Bone marrow (tissue), 2 donors: ENCODE data around the gene NAP1L1.

Source experiments
- DNase-seq, 2 donors: peaks; one replicate each; lab custom pipeline; 2025; lab: John Stamatoyannopoulos, UW

Gene NAP1L1, protein sequence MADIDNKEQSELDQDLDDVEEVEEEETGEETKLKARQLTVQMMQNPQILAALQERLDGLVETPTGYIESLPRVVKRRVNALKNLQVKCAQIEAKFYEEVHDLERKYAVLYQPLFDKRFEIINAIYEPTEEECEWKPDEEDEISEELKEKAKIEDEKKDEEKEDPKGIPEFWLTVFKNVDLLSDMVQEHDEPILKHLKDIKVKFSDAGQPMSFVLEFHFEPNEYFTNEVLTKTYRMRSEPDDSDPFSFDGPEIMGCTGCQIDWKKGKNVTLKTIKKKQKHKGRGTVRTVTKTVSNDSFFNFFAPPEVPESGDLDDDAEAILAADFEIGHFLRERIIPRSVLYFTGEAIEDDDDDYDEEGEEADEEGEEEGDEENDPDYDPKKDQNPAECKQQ

GRCh38 chr12:76083904-76084862, at the start of gene NAP1L1:
Gene NAP1L1 (minus strand): TSS chr12:76084685. CDS start chr12:76074219, 10,466 bp downstream.
- peak; percentile 88 to 90 for DNase-seq

- no peak for DNase-seq
Measured at GRCh38 chr12:76127588-76127987, 43.1 kb upstream of the NAP1L1 start.

DNA sequence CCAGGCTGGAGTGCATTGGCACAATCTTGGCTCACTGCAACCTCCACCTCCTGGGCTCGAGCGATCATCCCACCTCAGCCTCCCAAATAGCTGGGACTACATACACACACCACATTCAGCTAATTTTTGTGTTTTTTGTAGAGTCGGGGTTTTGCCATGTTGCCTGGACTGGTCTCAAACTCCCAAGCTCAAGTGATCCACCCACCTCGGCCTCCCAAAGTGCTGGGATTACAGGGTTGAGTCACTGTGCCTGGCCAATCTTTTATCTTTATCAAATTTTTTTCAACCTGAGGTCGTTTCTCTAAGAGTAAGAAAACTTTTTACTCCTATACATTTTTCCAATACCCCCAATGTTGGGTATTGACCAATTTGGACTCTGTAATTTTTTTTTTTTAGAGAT, 40.0 kb upstream of the NAP1L1 start:
- no peak for DNase-seq

GRCh38 chr12:76123259-76124212, 39.1 kb upstream of the NAP1L1 start:
- DNase-seq, result no peak

- DNase-seq, result no peak
Measured at GRCh38 chr12:76119887-76120286, 35.4 kb upstream of the NAP1L1 start.

DNA sequence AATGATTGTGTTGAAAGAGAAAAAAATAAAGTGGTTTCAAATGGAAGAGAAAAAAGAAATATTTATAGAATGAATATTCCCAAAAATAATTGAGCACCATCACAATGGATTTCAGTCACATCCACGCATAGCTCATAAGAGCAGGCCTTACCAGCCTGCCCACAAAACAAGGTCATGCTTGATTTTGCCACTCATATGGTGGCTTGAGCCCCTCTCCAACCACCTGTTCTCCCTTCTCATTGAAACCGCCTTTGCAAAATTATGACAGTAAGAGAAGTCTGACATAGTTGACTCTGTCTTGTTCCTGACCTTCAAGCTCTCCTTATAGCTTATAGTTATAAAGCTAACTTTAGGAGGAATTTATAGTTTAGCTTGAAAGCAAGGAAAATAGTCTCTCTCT, 33.3 kb upstream of the NAP1L1 start:
- DNase-seq, result no peak

DNA sequence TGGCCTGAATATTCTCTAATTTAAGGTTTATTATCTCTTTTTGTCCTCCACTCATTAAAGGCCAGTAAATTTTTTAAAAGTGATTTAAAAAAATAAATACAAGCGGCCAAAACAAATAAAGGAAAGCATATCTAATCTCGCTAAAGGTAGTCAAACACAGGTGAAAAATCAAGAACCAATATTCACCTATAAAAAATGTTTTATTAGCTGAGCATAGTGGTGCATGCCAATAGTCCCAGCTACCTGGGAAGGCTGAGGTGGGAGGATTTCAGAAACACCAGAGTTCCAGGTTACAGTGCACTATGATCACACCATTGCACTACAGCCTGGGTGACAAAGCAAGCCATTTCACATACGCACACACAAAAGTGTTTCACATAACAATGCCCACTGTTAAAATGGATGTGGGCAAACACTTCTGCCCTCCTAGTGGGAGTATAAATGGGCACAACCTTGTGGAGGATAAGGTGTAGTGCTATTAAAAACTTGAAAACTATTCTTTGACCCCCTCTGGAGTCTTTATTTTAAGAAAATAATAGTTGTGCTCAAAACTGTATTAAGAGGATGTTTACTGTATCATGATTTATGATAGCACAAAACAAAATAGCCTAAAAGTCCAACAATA, 32.7 kb upstream of the NAP1L1 start:
- DNase-seq, result no peak

DNA sequence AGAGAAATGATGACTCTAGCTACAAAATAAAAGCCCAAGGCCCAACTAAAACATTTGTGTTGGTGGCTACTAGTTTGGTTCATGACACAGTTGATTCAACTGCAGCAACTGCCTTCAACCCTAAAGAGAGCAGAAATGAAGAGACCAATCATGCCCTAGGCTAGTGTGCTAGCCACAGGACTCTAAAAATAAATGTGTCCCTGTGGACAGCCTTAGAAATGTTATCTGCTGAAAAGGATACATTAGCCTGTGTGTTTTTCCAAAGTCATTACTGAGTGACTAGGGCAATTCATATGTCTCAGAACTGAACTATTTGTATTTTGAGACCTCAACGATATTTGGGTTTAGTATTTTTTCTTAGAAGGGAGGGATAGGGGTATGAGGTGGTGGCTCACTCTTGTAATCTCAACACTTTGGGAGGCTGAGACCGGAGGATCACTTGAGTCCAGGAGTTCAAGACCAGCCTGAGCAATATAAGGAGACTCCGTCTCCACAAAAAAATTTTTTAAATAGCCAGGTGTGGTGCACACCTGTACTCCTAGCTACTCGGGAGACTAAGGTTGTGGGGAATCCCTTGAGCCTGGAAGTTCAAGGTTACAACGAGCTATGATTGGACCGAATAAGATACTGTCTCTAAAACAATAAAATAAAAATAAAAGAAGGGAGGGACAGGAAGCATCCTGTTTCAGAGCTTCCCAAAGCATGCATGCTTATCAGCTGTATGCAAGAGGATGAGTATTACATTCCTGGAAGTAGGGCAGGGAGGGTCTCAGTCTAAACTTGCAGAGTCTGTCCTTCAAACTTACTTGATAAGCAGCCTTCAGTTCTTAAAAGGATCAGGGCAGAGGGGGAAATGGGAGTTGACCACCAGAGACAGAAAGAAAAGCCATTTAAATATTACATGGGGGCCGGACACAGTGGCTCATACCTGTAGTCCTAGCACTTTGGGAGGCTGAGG, 29.6 kb upstream of the NAP1L1 start:
- no peak for DNase-seq

DNA sequence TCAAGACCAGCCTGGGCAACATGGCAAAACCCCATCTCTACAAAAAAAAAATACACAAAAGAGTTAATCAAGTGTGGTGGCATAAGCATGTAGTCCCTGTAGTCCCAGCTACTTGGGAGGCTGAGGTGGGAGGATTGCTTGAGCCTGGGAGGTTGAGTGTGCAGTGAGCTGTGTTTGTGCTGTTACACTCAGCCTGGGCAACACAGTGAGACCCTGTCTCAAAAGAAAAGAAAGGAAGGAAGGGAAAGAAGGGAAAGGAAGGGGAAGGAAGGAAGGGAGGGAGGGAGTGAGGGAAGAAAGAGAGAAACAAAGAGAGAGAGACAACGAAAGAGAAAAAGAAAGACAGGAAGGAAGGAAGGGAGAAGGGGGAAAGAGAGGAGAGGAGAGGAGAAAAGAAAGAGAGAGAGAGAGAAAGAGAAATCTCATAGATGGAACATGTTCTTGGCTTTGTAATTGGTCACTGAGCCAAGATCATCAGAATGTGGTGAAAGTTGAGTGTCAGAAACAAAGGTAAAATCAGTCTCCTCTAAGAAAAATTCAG, 26.8 kb upstream of the NAP1L1 start:
- no peak for DNase-seq

GRCh38 chr12:76109879-76110278, 25.4 kb upstream of the NAP1L1 start:
- no peak for DNase-seq

DNA sequence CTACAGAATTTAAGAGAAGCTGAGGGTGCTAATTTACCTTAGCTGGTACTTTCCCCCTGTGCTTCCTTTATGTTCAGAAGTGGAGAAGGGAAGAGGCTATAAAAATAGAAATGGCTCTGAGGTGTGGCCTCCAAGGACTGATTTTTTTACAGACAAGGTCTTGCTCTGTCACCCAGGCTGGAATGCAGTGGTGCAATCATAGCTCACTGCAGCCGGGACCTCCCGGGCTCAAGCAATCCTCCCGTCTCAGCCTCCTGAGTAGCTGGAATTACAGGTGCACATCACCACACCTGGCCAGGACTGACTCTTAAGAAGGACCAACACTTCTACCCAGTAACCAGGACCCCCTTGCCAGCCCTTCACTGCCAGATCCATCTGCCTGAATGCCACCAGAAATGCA, 23.9 kb upstream of the NAP1L1 start:
- DNase-seq, result no peak

- no peak for DNase-seq
Measured at GRCh38 chr12:76106631-76107030, 22.1 kb upstream of the NAP1L1 start.

GRCh38 chr12:76103958-76104357, 19.5 kb upstream of the NAP1L1 start:
- no peak for DNase-seq

DNA sequence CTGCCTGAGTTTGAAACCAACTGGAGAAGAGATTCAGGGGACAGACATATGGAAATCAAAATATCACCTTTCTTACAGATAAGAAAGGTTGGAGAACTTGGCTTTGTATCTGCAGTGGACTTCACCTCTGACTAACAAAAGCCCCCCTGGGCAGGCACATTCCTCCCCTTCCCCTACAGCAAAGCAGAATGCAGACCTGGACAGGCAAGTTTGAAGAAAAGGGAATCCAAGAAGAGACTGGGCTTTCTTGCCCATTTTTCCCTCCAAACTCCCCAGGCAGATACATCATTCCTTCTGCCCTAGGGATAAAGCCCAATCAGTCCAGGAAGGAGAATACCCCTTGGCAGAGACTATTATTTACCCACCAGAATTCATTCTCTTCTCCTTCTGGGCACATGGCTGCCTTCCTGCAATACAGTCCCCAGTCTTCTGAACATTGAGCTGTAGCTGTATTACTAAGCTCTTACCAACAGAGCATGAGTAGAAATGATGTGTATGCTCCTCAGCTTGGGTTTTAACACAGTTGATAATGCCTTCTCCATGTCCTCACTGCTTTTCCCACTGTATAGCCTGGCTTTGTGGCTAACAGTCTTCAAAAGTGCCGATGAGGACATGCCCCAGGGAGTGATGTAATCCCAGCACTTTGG, 17.4 kb upstream of the NAP1L1 start:
- no peak for DNase-seq

- no peak for DNase-seq
Measured at GRCh38 chr12:76096079-76096646, 11.7 kb upstream of the NAP1L1 start.

- no peak for DNase-seq
Measured at GRCh38 chr12:76094754-76095153, 10.3 kb upstream of the NAP1L1 start.

DNA sequence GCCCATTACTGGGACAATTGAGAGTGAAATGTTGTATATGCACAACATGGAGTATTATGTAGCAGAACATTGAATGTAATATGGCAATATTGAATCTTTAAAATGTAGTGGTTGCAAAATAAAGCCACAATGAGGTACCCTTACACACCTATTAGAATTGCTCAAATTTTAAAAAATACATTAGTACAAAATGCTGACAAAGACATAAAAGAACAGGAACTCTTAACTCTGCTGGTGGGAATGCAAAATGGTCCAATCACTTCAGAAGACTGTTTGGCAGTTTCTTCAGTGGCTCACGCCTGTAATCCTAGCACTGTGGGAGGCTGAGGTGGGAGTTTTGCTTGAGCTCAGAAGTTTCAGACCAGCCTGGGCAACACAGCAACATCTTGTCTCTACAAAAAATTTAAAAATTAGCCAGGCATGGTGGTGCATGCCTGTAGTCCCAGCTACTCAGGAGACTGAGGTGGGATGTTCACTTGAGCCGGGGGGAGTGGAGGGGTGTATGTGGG, 6.8 kb upstream of the NAP1L1 start:
- DNase-seq, result no peak

- DNase-seq, result no peak
Measured at GRCh38 chr12:76085520-76085868, 1.0 kb upstream of the NAP1L1 start.
